Neural cell (in vitro differentiated cells): ENCODE measurements around the gene FILIP1L. TPM values are rescaled to one million over a fixed set of nuclear protein-coding genes. Genes with fewer than 3 reads are reported as not detected.

ENCODE experiments used
- H2AFZ ChIP-seq: fragments of 200-600, 300-800 bp; sonication (generic), shearing (Covaris generic); 2 replicates; pipeline ENCODE4 v1.6.0; 2014; ENCODE audit warnings: low read depth, mild to moderate bottlenecking, antibody characterized with exemption, low read length, moderate library complexity
- H3F3A ChIP-seq: fragments of 200-600 bp; shearing (Covaris generic); 2 replicates; pipeline ENCODE4 v1.6.1; 2016; ENCODE audit warnings: mild to moderate bottlenecking, moderate library complexity, mixed read lengths, antibody characterized with exemption, low read length; ENCODE audit not compliant: insufficient read depth, poor library complexity, severe bottlenecking
- H3K27ac ChIP-seq: fragments of 200-600, 300-800 bp; sonication (generic), shearing (Covaris generic); 2 replicates; pipeline ENCODE4 v1.5.1; 2014; ENCODE audit warnings: mild to moderate bottlenecking, low read length, moderate library complexity
- H3K27me3 ChIP-seq: fragments of 300-800, 200-600 bp; sonication (generic), shearing (Covaris generic); 2 replicates; pipeline ENCODE4 v1.6.0; 2014; ENCODE audit warnings: mild to moderate bottlenecking, low read depth, low read length, moderate library complexity; ENCODE audit not compliant: insufficient read depth
- H3K36me3 ChIP-seq: fragments of 300-800, 200-600 bp; sonication (generic), shearing (Covaris generic); 2 replicates; pipeline ENCODE4 v1.5.1; 2014; ENCODE audit warnings: mild to moderate bottlenecking, antibody characterized with exemption, low read length, moderate library complexity; ENCODE audit not compliant: insufficient read depth
- H3K4me2 ChIP-seq: fragments of 300-800, 200-600 bp; sonication (generic), shearing (Covaris generic); 2 replicates; pipeline ENCODE4 v1.6.0; 2014; ENCODE audit warnings: mild to moderate bottlenecking, low read length
- H3K4me3 ChIP-seq: fragments of 300-800, 200-600 bp; sonication (generic), shearing (Covaris generic); 2 replicates; pipeline ENCODE4 v1.5.1; 2014; ENCODE audit warnings: mild to moderate bottlenecking, low read length, moderate library complexity
- H3K79me2 ChIP-seq: fragments of 200-600 bp; shearing (Covaris generic); replicated peaks from 2 replicates; pipeline ENCODE4 v1.6.0; 2014; ENCODE audit warnings: mild to moderate bottlenecking, low read length, moderate library complexity; ENCODE audit not compliant: insufficient read depth
- H3K9ac ChIP-seq: fragments of 300-800, 200-600 bp; sonication (generic), shearing (Covaris generic); 2 replicates; pipeline ENCODE4 v1.6.1; 2016; ENCODE audit warnings: mild to moderate bottlenecking, low read length, mixed read lengths
- H3K9me2 ChIP-seq: fragments of 200-600 bp; shearing (Covaris generic); 2 replicates; pipeline ENCODE4 v1.6.1; 2016; ENCODE audit warnings: mild to moderate bottlenecking, low read length, mixed read lengths; ENCODE audit not compliant: insufficient read depth
- H3K9me3 ChIP-seq: fragments of 200-600, 300-800 bp; sonication (generic), shearing (Covaris generic); 2 replicates; pipeline ENCODE4 v1.6.1; 2016; ENCODE audit warnings: mild to moderate bottlenecking, mixed run types, low read length, moderate library complexity, mixed read lengths
- H4K20me1 ChIP-seq: fragments of 200-600 bp; shearing (Covaris generic); 2 replicates; pipeline ENCODE4 v1.6.1; 2016; ENCODE audit warnings: mild to moderate bottlenecking, mixed run types; ENCODE audit not compliant: insufficient read depth
- EP300 ChIP-seq: fragments of 450-650 bp; conservative IDR thresholded peaks from 2 replicates; pipeline ENCODE4 v1.6.1; 2014; ENCODE audit warnings: antibody characterized with exemption, mild to moderate bottlenecking, moderate library complexity; ENCODE audit not compliant: poor library complexity, severe bottlenecking
- EZH2 ChIP-seq: fragments of 200-600, 300-800 bp; shearing (Covaris generic), sonication (generic); IDR thresholded peaks from 2 replicates; pipeline ENCODE4 v1.6.1; 2014; ENCODE audit warnings: antibody characterized with exemption, low read length, borderline replicate concordance, mild to moderate bottlenecking; ENCODE audit not compliant: insufficient read depth, poor library complexity, severe bottlenecking
- MXI1 ChIP-seq: fragments of 450-650 bp; conservative IDR thresholded peaks from 2 replicates; pipeline ENCODE4 v1.6.1; 2014; ENCODE audit warnings: antibody characterized with exemption, mild to moderate bottlenecking; ENCODE audit not compliant: poor library complexity, severe bottlenecking
- POLR2AphosphoS5 ChIP-seq: IDR thresholded peaks from 2 replicates; pipeline ENCODE4 v1.6.1; 2012
- RAD21 ChIP-seq: fragments of 450-650 bp; conservative IDR thresholded peaks from 2 replicates; pipeline ENCODE4 v1.6.1; 2014; ENCODE audit warnings: antibody characterized with exemption, mild to moderate bottlenecking, moderate library complexity
- SMC3 ChIP-seq: fragments of 450-650 bp; conservative IDR thresholded peaks from 2 replicates; pipeline ENCODE4 v1.6.1; 2014; ENCODE audit warnings: antibody characterized with exemption, mild to moderate bottlenecking, moderate library complexity; ENCODE audit not compliant: poor library complexity
- TAF1 ChIP-seq: IDR thresholded peaks from 2 replicates; pipeline ENCODE4 v1.6.1; 2012; ENCODE audit warnings: low read depth
- polyA plus RNA-seq: library from polyadenylated mRNA; depleted of rRNA; stranded (reverse); fragments of >200 nt; gene quantifications from 2 replicates; pipeline ENCODE4 v1.2.3, GENCODE V29; 2014
- TF ChIP-seq, protein P1 (sequence below): IDR thresholded peaks from 2 replicates; pipeline ENCODE4 v1.6.1; 2012; ENCODE audit warnings: borderline replicate concordance
- TF ChIP-seq, protein P2 (sequence below): fragments of 450-650 bp; IDR thresholded peaks from 2 replicates; pipeline ENCODE4 v1.5.1; 2014; ENCODE audit warnings: antibody characterized with exemption, mild to moderate bottlenecking, moderate library complexity; ENCODE audit not compliant: poor library complexity, severe bottlenecking

FILIP1L gene
- polyA plus RNA-seq, 1 donor from 2014 or later: 0.27 TPM

DNA sequence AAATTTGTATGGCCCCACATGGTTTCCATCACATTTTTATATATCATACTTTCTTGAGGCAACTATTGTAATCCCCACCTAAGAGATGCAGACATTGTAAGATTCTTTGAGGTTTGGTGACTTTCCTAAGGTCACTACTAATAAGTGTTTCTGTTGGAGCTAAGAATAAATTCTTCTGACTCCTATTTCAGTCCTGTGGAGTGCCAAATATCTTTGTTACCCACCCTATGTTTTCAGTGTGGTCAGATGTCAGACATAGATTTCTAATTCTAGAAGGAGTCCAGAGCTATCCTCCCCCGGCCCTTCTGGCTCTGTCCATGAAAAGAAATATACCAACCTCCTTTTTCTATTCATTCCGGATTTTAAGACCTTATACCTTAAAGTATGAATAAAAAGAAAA, 46.2 kb upstream of the FILIP1L start:
- H3K4me2 ChIP-seq: no peak overlapping the region

DNA sequence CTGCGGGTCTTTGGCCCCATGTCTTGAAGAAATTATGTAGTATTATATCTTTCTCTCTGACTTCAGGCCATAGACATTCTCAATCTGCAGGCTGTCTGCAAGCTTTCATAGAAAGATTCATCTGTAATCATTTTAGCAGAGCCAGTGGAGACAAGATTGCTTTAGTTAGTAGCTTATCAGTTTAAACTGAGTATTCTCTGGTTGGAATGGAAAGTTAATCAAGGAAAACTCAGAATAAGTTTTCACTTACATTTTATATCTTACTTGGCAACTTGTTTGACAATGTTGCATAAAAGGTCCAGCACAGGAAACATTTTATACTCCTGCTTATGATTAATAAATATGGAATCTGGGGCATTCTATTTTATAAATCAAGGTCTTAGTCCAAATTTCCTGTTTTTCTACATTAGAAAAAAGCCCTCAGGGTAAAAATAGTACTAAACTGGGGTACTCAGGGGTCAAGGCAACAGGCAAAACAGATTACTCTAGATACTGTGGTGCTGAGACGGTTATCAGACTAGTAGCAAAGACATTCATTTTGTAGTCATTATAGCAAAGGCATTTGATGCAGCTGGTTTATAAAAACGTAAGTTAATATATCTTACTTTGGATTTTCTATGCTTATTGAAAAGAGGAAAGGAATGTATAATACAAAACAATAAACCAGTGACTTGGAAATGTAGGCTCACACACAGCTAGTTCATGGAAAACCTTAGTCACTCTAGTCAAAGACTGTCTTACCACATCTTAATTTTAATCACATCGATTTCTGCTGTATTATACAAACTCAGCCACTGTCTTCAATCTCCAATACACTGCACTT, 45.2 kb upstream of the FILIP1L start:
- Histone ChIP-seq H3K4me3 (no peak overlapping the region), H3K4me2 (no peak overlapping the region), H2AFZ (no peak overlapping the region), H3K9me3 (no peaks in the 10 kb centered on the region), H3F3A (no peaks in the 10 kb centered on the region), H4K20me1 (no peaks in the 10 kb centered on the region), H3K36me3 (no peaks in the 10 kb centered on the region), H3K9ac (no peak overlapping the region), H3K27ac (no peak overlapping the region), H3K9me2 (no peaks in the 10 kb centered on the region), H3K27me3 (no peaks in the 10 kb centered on the region), H3K79me2 (no peaks in the 10 kb centered on the region)
- TF ChIP-seq TAF1 (no peak), POLR2AphosphoS5 (no peak), SMC3 (no peak), MXI1 (no peak), EP300 (no peak), RAD21 (no peak), EZH2 (no peak)
- TF ChIP-seq, protein P1, sequence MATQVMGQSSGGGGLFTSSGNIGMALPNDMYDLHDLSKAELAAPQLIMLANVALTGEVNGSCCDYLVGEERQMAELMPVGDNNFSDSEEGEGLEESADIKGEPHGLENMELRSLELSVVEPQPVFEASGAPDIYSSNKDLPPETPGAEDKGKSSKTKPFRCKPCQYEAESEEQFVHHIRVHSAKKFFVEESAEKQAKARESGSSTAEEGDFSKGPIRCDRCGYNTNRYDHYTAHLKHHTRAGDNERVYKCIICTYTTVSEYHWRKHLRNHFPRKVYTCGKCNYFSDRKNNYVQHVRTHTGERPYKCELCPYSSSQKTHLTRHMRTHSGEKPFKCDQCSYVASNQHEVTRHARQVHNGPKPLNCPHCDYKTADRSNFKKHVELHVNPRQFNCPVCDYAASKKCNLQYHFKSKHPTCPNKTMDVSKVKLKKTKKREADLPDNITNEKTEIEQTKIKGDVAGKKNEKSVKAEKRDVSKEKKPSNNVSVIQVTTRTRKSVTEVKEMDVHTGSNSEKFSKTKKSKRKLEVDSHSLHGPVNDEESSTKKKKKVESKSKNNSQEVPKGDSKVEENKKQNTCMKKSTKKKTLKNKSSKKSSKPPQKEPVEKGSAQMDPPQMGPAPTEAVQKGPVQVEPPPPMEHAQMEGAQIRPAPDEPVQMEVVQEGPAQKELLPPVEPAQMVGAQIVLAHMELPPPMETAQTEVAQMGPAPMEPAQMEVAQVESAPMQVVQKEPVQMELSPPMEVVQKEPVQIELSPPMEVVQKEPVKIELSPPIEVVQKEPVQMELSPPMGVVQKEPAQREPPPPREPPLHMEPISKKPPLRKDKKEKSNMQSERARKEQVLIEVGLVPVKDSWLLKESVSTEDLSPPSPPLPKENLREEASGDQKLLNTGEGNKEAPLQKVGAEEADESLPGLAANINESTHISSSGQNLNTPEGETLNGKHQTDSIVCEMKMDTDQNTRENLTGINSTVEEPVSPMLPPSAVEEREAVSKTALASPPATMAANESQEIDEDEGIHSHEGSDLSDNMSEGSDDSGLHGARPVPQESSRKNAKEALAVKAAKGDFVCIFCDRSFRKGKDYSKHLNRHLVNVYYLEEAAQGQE: no peak
- TF ChIP-seq, protein P2, sequence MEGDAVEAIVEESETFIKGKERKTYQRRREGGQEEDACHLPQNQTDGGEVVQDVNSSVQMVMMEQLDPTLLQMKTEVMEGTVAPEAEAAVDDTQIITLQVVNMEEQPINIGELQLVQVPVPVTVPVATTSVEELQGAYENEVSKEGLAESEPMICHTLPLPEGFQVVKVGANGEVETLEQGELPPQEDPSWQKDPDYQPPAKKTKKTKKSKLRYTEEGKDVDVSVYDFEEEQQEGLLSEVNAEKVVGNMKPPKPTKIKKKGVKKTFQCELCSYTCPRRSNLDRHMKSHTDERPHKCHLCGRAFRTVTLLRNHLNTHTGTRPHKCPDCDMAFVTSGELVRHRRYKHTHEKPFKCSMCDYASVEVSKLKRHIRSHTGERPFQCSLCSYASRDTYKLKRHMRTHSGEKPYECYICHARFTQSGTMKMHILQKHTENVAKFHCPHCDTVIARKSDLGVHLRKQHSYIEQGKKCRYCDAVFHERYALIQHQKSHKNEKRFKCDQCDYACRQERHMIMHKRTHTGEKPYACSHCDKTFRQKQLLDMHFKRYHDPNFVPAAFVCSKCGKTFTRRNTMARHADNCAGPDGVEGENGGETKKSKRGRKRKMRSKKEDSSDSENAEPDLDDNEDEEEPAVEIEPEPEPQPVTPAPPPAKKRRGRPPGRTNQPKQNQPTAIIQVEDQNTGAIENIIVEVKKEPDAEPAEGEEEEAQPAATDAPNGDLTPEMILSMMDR: no peak

More for the DNA sequence above, 46.2 kb upstream of the FILIP1L start:
- H3K9ac ChIP-seq: no peak overlapping the region
- no peaks in the 10 kb centered on the region for H3K9me2 ChIP-seq
- H3K9me3 ChIP-seq: no peaks in the 10 kb centered on the region
- H3K27me3 ChIP-seq: no peaks in the 10 kb centered on the region
- no peaks in the 10 kb centered on the region for H3K36me3 ChIP-seq
- H3K4me3 ChIP-seq: no peak overlapping the region
- H3K27ac ChIP-seq: no peak overlapping the region
- TF ChIP-seq RAD21 (no peak), SMC3 (no peak), POLR2AphosphoS5 (no peak), EP300 (no peak), TAF1 (no peak), EZH2 (no peak), MXI1 (no peak)
- TF ChIP-seq, protein P1: no peak
- TF ChIP-seq, protein P2: no peak
- no peaks in the 10 kb centered on the region for H4K20me1 ChIP-seq
- H3F3A ChIP-seq: no peaks in the 10 kb centered on the region
- no peaks in the 10 kb centered on the region for H3K79me2 ChIP-seq
- no peak overlapping the region for H2AFZ ChIP-seq
